Measurements from ENCODE around the gene GGN. TPM values are rescaled to one million over a fixed set of nuclear protein-coding genes. Genes with fewer than 3 reads are reported as not detected.

GGN gene
- 0.37 and 0.78 TPM in 2 replicates for total RNA-seq

GRCh38 chr19:38387550-38388348 lies at the start of gene GGN:
GGN (minus strand) TSS chr19:38388034; CDS start chr19:38387261, 773 bp downstream.

GRCh38 chr19:38433268-38433733 lies 45.5 kb upstream of the GGN start, which contains the start of gene RYR1:
RYR1 (plus strand) TSS chr19:38433691; CDS start chr19:38433830, 139 bp downstream.

GRCh38 chr19:38425810-38426466 lies 38.1 kb upstream of the GGN start, which contains the start of gene RASGRP4:
RASGRP4 (minus strand) TSS chr19:38426219; CDS start chr19:38426091, 128 bp downstream.

GRCh38 chr19:38402967-38403674 lies 15.3 kb upstream of the GGN start, which contains the start of gene FAM98C:
FAM98C (plus strand) TSS chr19:38403093; CDS start chr19:38403154, 61 bp downstream.

GRCh38 chr19:38388349-38389100 lies 691 bp upstream of the GGN start, which contains the start of gene SPRED3:
SPRED3 (plus strand) TSS chr19:38388697; CDS start chr19:38390303, 1,606 bp downstream.

GRCh38 chr19:38374332-38375097 lies 13.3 kb downstream of the GGN start, which contains the start of gene PSMD8:
PSMD8 (plus strand) TSS chr19:38374571; CDS start chr19:38374602, 31 bp downstream.

Other genes with a start within 250 kb of the GGN start
- gene DPF1, start 163.8 kb downstream of the GGN start, total RNA-seq, result 0.73 and 2.7 TPM in 2 replicates
- not detected in 2 replicates for gene PPP1R14A, start 131.7 kb downstream of the GGN start, total RNA-seq
- gene SPINT2, start 123.5 kb downstream of the GGN start, total RNA-seq, result not detected in 2 replicates
- not detected in 2 replicates for gene C19orf33, start 83.8 kb downstream of the GGN start, total RNA-seq
- 63.1 and 75.0 TPM in 2 replicates for gene YIF1B, start 72.1 kb downstream of the GGN start, total RNA-seq
- gene KCNK6, start 68.2 kb downstream of the GGN start, total RNA-seq, result 0.73 and 1.4 TPM in 2 replicates
- 0.37 and 0.39 TPM in 2 replicates for gene CATSPERG, start 52.2 kb downstream of the GGN start, total RNA-seq
- gene PSMD8, start 13.5 kb downstream of the GGN start, total RNA-seq, result 364 and 400 TPM in 2 replicates
- 2.9 and 4.3 TPM in 2 replicates for gene SPRED3, start 663 bp upstream of the GGN start, total RNA-seq
- gene FAM98C, start 15.1 kb upstream of the GGN start, total RNA-seq, result 8.8 and 9.6 TPM in 2 replicates
- gene RASGRP4, start 38.2 kb upstream of the GGN start, total RNA-seq, result not detected in 2 replicates
- not detected in 2 replicates for gene RYR1, start 45.7 kb upstream of the GGN start, total RNA-seq
- under 0.01 TPM in 1 of 2 replicates, not detected in the other for gene MAP4K1, start 229.9 kb upstream of the GGN start, total RNA-seq
- gene EIF3K, start 231.2 kb upstream of the GGN start, total RNA-seq, result 215 and 358 TPM in 2 replicates